ENCODE results near the gene FANCI.

FANCI gene

GRCh38 chr15:89283201-89283600 is 39.4 kb downstream of the FANCI start:
- DNase-seq (ENCODE audit: low spot score): no peak
- no peak for ATAC-seq (ENCODE audit: low read depth)
- no peak overlapping the region for H3K4me3 ChIP-seq (ENCODE audit: severe bottlenecking)
- no peaks in the 10 kb centered on the region for H3K4me1 ChIP-seq (ENCODE audit: insufficient read depth, poor library complexity, severe bottlenecking)
- H3K27me3 ChIP-seq (ENCODE audit: insufficient read depth, poor library complexity, severe bottlenecking): no peaks in the 10 kb centered on the region
- no peak overlapping the region for H3K27ac ChIP-seq (ENCODE audit: poor library complexity, severe bottlenecking)
- peaks cover 96% of the 10 kb centered on the region for H3K36me3 ChIP-seq (ENCODE audit: low read depth)
- H3K9me3 ChIP-seq (ENCODE audit: severe bottlenecking): no peaks in the 10 kb centered on the region
- no peak for TF ChIP-seq CTCF (IDR thresholded peaks at IDR 0.05; ENCODE audit: poor library complexity, severe bottlenecking)

DNA sequence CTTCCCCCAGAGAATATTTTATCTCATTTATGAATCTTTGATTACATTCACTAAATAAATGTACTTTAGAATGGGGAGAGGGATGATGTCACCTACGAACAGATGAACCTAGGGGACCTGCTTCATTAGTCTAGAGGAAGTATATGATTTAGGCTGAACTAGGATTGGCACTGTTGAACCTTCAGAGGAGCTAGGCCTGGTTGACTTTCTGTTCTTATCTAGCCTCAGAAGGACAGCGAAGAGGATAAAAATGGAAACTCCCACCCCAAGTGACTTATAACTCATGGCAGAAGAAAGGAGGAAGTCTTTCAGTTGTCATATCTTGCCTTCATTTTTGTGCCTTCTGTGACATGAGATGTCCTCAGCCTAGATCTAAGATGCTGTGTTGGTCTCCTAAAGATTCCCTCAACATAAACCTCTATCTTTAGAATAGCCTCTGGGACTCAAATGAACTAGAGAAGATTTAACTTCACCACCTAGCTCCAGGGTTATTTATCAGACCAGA is 48.2 kb downstream of the FANCI start:
- no peak for DNase-seq (ENCODE audit: low spot score)
- Histone ChIP-seq H3K27me3 (ENCODE audit: insufficient read depth, poor library complexity, severe bottlenecking) (no peaks in the 10 kb centered on the region), H3K4me3 (ENCODE audit: severe bottlenecking) (no peak overlapping the region), H3K4me1 (ENCODE audit: insufficient read depth, poor library complexity, severe bottlenecking) (no peaks in the 10 kb centered on the region), H3K27ac (ENCODE audit: poor library complexity, severe bottlenecking) (no peak overlapping the region), H3K36me3 (ENCODE audit: low read depth) (peaks cover 86% of the 10 kb centered on the region), H3K9me3 (ENCODE audit: severe bottlenecking) (no peaks in the 10 kb centered on the region)
- ATAC-seq (ENCODE audit: low read depth): no peak
- TF ChIP-seq CTCF (IDR thresholded peaks at IDR 0.05; ENCODE audit: poor library complexity, severe bottlenecking): no peak

DNA sequence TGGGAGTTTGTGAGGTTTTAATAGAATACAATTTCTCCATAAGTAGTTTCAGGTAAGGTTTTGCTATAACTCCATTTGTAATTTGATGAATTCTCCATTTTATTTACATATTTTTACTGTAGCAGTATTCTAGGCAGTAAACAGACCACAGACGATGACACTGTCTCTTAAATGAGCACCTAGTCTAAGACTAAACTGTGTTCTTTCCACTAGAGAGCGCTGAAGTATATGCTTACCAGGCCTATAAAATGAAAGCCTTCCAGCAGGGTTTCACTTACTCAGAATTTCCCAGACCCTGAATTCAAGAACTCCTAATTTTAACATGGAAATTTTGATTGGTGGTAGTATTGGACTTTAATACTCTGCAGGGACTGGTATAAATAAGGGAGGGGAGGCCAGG is 49.2 kb downstream of the FANCI start:
- no peaks in the 10 kb centered on the region for H3K27me3 ChIP-seq (ENCODE audit: insufficient read depth, poor library complexity, severe bottlenecking)
- no peak for ATAC-seq (ENCODE audit: low read depth)
- no peaks in the 10 kb centered on the region for H3K4me1 ChIP-seq (ENCODE audit: insufficient read depth, poor library complexity, severe bottlenecking)
- H3K4me3 ChIP-seq (ENCODE audit: severe bottlenecking): no peak overlapping the region
- peaks cover 78% of the 10 kb centered on the region for H3K36me3 ChIP-seq (ENCODE audit: low read depth)
- DNase-seq (ENCODE audit: low spot score): no peak
- no peak overlapping the region for H3K27ac ChIP-seq (ENCODE audit: poor library complexity, severe bottlenecking)
- no peaks in the 10 kb centered on the region for H3K9me3 ChIP-seq (ENCODE audit: severe bottlenecking)
- peak; percentile 24 for TF ChIP-seq CTCF (IDR thresholded peaks at IDR 0.05; ENCODE audit: poor library complexity, severe bottlenecking)

DNA sequence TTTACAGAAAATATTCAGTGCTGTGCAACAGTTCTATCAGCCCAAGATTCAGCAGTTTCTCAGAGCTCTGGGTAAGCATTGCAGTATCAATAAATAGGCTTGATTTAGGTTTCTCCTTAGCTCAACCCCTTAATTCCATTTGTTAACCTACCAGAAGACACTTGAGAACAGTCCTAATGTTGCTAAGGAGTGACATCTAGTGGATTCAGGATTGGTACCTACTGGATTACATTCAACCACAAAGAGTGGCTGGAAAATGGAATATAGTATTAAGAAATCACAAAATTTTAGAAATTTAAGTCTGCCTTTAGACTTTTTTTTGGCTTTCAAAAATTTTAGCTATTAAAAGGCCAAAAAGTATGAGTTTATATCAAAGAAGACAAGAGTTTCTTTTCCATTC is 56.1 kb downstream of the FANCI start:
- peak; percentile 43 for TF ChIP-seq CTCF (IDR thresholded peaks at IDR 0.05; ENCODE audit: poor library complexity, severe bottlenecking)
- Histone ChIP-seq H3K36me3 (ENCODE audit: low read depth) (peaks cover 77% of the 10 kb centered on the region), H3K27ac (ENCODE audit: poor library complexity, severe bottlenecking) (no peak overlapping the region), H3K4me3 (ENCODE audit: severe bottlenecking) (no peak overlapping the region), H3K9me3 (ENCODE audit: severe bottlenecking) (no peaks in the 10 kb centered on the region), H3K4me1 (ENCODE audit: insufficient read depth, poor library complexity, severe bottlenecking) (no peaks in the 10 kb centered on the region), H3K27me3 (ENCODE audit: insufficient read depth, poor library complexity, severe bottlenecking) (no peaks in the 10 kb centered on the region)
- no peak for DNase-seq (ENCODE audit: low spot score)
- ATAC-seq (ENCODE audit: low read depth): 0 out of 3 replicates have a peak, but pooled peaks have one; percentile 30

- Histone ChIP-seq H3K4me3 (ENCODE audit: severe bottlenecking) (no peak overlapping the region), H3K36me3 (ENCODE audit: low read depth) (peaks cover 84% of the 10 kb centered on the region), H3K9me3 (ENCODE audit: severe bottlenecking) (no peaks in the 10 kb centered on the region), H3K4me1 (ENCODE audit: insufficient read depth, poor library complexity, severe bottlenecking) (no peaks in the 10 kb centered on the region), H3K27ac (ENCODE audit: poor library complexity, severe bottlenecking) (no peak overlapping the region), H3K27me3 (ENCODE audit: insufficient read depth, poor library complexity, severe bottlenecking) (no peaks in the 10 kb centered on the region)
- TF ChIP-seq CTCF (IDR thresholded peaks at IDR 0.05; ENCODE audit: poor library complexity, severe bottlenecking): no peak
- ATAC-seq (ENCODE audit: low read depth) (no peak), DNase-seq (ENCODE audit: low spot score) (no peak)
Measured at GRCh38 chr15:89301304-89302089, 57.7 kb downstream of the FANCI start.
